GM08714 (cell line): ENCODE measurements around the gene PDCD10.

Experiments used
- H3K4me3 ChIP-seq: fragments of 200-500 bp; sonication (Bioruptor generic); 2 replicates; pipeline ENCODE4 v1.5.1; 2014; ENCODE audit warnings: mild to moderate bottlenecking, low read length, inconsistent platforms
- ZNF274 ChIP-seq: IDR thresholded peaks from 2 replicates; pipeline ENCODE4 v1.6.1; 2012; ENCODE audit warnings: mild to moderate bottlenecking, low read depth, low read length

Gene PDCD10

DNA sequence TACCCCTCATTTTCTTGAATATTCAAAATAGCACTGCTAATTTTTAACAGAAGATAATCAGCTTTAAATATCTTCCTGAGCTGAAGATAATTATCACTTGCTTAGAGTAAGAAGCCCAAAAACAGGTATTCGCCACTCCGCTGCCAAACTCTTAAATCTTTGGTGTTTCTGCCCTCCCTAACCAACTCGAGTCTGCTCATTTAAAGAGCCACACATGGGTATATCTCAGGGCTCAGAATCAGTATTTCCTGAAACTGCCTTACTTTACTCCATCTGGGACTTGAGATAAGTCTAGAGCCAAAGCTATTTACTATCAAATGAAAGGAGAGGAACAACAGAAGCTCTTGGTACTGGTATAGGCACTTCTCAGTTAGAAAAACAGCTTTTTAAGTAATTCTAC is 10.8 kb downstream of the PDCD10 start:
- no peak for TF ChIP-seq ZNF274
- H3K4me3 ChIP-seq = no peak overlapping the region

DNA sequence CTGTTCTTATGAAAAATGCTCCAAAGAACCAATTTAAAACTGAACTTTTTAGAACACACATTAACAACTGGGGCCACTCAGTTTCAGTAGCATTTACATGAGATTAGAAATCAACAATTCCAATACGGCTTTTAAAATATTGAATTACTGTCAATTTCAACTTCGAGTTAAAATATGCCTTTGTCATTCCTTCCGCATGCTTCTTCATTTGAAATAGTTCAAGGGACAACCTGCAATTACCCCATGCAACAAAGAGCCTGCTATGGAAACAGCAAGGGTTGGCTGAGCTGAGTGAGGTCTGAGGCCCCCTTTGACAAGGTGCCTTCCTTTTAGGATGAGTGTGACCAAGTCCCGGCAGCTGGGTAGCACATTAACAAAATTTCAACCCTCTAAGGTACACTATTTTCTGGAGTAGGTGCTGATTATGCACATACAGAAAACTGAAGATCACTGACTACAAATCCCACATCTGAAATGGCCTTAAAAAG is 11.6 kb downstream of the PDCD10 start:
- TF ChIP-seq ZNF274 = no peak
- H3K4me3 ChIP-seq = no peak overlapping the region

DNA sequence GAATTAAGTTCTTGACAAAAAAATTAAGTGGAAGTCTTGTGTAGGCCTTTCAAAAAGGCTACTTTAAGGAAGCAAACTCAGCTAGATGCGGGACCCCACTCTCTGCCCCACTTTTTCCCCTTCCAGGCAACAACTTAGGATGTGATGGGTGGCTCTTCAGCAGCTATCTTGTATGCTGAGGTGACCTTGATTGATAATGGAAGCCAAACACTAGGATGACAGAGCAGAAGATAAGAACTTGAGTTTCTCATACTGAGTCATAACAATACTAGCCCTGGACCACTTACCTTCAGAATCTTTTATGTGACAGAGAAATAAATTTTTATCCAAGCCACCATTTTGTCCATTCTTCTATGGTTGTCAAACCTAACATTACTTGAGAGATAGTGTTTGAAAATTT is 16.1 kb downstream of the PDCD10 start:
- no peak overlapping the region for H3K4me3 ChIP-seq
- TF ChIP-seq ZNF274 = no peak

DNA sequence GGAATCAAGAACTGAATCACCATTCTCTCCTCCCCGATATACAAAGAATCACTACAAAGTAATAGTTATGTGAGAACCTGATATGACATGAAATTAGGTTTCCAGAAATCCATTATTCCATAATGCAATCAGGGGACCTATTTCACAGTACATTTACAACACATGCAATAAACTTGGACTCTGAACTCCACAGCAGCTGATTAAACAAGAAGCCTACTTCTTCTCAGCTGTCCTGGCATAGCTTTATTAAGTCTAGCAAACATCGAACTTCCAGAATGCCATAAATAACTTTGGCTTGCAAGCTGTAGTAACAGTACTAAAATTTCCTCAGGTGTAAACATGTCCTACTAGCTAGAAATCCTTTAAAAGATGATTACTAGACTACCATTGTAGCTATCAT is 17.8 kb downstream of the PDCD10 start:
- TF ChIP-seq ZNF274 = no peak
- no peak overlapping the region for H3K4me3 ChIP-seq

DNA sequence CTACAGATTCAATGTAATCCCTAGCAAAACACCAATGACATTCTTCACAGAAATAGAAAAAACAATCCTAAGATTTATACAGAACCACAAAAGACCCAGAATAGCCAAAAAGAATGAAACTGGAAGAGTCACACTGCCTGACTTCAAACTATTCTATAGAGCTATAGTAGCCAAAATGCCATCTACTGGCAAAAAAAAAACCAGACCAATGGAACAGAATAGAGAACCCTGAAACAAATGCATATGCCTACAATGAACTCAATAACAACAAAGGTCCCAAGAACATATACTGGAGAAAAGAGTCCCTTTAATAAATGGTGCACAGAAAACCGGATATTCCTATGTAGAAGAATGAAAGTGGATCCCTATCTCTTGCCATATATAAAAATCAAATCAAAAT is 19.8 kb downstream of the PDCD10 start:
- no peak overlapping the region for H3K4me3 ChIP-seq
- TF ChIP-seq ZNF274 = no peak

DNA sequence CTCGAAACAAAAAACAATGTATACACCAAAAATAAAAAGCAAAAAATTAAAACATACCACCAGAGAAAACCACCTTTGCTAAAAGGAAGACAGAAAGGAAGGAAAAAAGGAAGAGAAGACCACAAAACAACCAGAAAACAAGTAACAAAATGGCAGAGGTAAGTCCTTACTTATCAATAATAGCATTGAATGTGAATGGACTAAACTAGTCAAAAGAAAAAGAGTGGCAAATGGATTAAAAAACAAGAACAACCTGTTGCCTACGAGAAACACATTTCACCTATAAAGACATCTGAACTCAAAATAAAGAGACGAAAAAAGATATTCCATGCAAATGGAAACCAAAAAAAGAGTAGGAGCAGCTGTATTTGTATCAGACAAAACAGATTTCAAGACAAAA is 22.2 kb downstream of the PDCD10 start:
- no peak overlapping the region for H3K4me3 ChIP-seq
- TF ChIP-seq ZNF274 = no peak

DNA sequence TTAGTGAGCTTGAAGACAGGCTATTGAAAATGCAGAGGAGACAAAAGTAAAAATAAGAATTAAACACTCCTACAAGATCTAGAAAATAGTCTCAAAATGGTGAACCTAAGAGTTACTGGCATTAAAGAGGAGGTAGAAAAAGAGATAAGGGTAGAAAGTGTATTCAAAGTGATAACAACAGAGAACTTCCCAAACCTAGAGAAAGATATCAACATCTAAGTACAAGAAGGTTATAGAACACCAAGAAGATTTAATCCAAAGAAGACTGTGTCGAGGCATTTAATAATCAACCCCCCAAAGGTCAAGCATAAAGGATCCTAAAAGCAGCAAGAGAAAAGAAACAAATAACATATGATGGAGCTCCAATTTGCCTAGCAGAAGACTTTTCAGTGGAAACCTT is 23.3 kb downstream of the PDCD10 start:
- H3K4me3 ChIP-seq = no peak overlapping the region
- TF ChIP-seq ZNF274 = no peak

DNA sequence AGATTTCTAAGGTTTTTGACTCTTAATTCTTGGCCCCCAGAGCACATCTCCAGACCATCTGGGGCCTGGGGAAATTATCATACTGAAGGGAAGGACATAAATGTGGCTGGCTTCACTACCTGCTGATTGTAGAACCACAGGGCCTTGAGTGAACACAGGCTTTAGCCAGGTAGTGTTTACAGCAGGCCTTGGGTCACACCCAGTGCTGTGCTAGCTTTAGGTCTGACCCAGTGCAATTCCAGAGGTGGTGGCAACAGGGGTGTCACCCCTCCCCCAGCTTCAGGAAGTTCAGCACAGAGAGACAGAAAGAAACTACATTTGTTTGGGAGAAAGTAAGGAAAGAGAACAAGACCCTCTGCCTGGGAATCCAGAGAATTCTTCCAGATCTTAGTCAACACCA is 24.1 kb downstream of the PDCD10 start:
- no peak overlapping the region for H3K4me3 ChIP-seq
- TF ChIP-seq ZNF274 = no peak

DNA sequence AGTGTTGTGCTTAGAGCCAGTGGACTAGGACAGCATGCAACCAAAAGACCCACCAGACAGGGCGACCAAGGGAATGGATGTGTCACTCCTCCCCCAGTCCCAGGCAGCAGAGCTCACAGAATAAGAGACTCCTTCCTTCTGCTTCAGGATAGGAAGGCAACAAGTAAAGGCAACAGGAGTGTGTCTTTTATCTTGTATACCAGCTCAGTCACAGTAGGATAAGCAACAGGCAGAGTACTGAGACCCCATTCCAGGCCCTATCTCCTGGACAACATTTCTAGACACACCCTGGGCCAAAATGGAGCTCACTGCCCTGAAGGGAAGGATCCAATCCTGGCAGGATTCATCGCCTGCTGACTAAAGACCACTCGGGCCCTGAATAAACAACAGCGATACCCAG is 25.0 kb downstream of the PDCD10 start:
- TF ChIP-seq ZNF274 = no peak

DNA sequence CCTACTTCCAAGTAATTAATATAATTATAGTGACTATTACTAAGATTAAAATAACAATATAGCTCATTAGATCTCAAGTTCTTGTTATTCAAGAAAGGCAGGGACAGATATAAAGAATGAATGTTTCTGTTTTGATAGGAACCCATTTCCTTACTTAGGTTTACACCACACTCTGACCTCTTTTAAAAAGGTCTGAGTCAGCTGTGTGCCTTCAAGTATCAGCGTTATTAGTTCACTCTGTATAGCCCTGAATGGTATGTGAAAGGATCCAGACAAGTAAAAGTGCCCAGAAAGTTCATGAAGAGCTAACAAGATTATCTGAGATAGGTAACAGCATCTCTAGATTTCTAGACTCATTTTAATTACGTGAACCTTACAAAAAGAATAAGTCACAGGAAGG is 28.9 kb downstream of the PDCD10 start:
- no peak for TF ChIP-seq ZNF274
- H3K4me3 ChIP-seq = no peak overlapping the region

More for the DNA sequence above, 25.0 kb downstream of the PDCD10 start:
- H3K4me3 ChIP-seq = no peak overlapping the region

DNA sequence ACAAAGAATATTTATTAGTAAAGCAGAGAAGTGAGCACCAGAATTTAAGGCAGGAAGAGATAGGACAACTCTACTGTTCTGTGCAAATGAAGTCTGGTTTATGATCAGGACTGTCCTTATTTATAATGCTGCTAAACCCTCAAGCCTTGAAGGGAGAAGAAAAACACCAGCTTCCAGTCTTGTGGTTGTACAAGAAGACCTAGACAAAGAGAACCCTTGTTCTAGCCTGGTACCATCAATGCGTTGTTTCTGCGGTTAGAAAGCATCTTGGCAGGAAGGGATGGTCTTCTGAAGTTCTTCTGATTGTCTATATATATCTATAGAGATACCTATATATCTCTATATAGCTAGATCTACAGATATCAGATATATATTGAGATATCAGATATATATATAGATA is 33.8 kb downstream of the PDCD10 start:
- no peak overlapping the region for H3K4me3 ChIP-seq
- no peak for TF ChIP-seq ZNF274

DNA sequence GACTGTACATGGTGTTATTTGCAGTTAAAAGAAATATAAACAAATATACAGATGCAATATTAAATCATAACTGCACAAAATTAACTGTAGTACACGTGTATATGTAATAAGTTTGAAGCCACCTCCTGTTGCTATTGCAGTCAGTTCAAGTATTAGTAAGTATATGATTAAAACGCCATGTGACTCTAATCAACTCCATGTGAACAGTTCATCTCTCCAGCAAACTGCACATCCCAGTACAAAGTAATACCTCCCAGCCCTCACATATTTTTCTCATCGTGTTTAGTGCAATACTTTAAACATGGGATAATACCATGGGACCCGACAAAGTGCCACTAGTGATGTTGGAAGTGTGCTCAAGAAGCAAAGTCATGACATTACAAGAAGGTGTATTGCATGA is 34.6 kb downstream of the PDCD10 start:
- H3K4me3 ChIP-seq = no peak overlapping the region
- no peak for TF ChIP-seq ZNF274

DNA sequence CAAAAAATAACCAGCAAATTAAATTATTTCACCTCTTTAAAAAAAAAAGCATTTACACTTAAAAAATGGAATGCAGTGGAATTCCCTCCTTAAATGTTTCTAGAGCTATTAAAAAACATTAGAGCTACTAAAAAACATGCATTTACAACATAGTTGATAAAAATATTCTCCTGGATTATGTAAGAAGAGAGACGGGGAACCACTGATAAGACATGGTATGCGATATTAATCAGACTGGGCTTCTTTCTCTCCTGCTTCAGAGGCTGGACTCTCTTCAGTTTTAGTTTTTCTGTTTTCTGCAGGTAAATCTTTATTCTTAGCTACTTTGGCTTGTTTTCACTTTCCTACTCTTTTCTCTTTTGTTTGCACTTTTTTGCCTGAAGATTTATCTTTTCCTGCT is 40.6 kb downstream of the PDCD10 start:
- no peak for TF ChIP-seq ZNF274
- no peak overlapping the region for H3K4me3 ChIP-seq

DNA sequence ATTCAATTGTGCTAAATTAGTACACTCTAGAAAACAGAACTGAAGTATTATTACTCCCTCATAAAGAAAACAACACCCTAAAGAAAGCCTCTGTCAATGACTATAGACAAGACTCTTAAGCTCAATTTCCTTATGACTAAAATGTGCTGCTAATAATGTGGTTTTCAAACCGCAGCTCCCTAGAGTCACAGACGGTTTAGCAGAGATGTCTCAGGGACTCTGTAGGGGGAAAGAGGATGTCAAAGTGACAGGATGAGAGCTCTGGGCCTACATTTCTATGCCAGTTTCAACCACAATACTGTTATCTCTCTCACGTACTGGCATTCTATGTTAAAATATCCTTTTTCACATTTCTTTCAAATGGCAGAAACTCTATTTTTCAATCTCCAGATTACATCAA is 43.3 kb downstream of the PDCD10 start:
- H3K4me3 ChIP-seq = no peak overlapping the region
- no peak for TF ChIP-seq ZNF274

DNA sequence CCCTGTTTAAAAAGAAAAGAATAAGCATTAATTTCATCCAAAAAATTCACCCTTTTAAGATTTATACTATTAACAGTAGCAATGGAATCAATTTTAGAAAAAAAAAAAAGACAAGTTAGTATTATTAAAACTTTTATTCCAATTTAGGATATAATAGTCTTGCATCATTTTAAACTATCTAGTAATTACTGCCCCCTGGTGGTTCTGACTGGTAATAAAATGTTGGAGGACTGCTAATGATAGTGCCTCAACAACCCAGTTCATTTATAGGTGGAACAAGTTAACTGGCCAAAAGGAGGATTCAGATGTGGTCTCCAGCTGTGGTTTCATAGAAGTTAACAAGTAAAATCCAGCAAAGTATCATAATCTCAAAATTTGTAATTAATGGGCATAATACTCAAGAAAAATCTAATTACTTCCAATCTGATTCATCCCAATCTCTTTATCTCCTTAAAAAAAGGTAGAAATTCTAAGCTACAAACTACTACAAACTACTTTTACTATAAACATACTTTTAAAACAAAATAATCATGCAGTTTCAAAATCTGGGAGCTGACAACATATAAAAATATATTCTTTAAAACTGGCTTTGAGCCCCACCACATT is 50.2 kb downstream of the PDCD10 start:
- H3K4me3 ChIP-seq = no peak overlapping the region
- TF ChIP-seq ZNF274 = no peak

DNA sequence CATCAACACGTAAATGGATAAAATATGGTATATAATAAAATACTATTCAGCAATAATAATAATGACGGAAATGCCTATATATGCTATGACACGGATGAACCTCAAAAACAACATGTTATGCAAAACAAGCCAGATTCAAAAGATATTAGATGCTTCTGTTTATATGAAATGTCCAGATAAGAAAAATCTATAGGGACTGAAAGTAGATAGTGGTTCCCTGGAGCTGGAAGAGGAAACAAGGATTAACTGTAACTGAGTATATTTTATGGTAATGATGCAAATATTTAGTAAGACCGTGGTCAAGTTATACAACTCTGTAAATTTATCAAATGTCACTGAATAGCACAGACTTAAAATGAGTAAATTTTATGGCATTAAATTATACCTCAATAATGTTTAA is 55.2 kb downstream of the PDCD10 start:
- H3K4me3 ChIP-seq = no peak overlapping the region
- no peak for TF ChIP-seq ZNF274
